Measurements from ENCODE around the gene ING5.

DNA sequence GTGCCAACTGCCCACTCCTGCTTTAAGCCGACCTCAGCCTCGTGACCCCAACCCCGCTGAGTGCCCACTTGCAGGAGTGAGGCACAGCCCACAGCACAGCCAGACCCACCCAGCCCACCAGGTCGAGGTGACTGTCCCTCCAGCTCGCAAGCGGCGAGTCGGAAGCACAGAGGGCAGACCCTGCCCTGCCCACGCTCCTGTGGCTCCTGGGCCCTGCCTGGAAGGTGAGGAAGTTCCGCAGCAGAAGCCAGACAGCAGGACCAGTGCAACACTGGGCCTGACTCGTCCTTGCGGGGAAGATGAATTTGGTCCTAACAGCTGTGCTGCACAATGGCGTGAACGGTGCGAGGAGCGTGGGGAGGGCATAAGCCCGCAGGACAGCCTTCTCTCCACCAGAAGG is 25.2 kb upstream of the ING5 start:
- TF ChIP-seq POLR2AphosphoS5 (IDR thresholded peaks at IDR 0.05; ENCODE audit: insufficient read depth in 1 of 2, low read depth in 1 of 2) (no peak), CTCF (IDR thresholded peaks at IDR 0.05) (no peak), POLR2A (IDR thresholded peaks at IDR 0.05) (no peak)

Data from vagina (tissue), 2 donors.